Activated CD8-positive, alpha-beta memory T cell treated with anti-CD3 and anti-CD28 coated beads for 24 hours (primary cell): ENCODE measurements around the gene SP9.
"Not testable (repeated sequence)": the region's sequence is repeated elsewhere in the genome, so short reads cannot be mapped to it uniquely, and the experiment has no call there.

Source experiments
- DNase-seq: peaks from one replicate; pipeline ENCODE4 v3.0.0-alpha.2; 2020

The SP9 gene

DNA sequence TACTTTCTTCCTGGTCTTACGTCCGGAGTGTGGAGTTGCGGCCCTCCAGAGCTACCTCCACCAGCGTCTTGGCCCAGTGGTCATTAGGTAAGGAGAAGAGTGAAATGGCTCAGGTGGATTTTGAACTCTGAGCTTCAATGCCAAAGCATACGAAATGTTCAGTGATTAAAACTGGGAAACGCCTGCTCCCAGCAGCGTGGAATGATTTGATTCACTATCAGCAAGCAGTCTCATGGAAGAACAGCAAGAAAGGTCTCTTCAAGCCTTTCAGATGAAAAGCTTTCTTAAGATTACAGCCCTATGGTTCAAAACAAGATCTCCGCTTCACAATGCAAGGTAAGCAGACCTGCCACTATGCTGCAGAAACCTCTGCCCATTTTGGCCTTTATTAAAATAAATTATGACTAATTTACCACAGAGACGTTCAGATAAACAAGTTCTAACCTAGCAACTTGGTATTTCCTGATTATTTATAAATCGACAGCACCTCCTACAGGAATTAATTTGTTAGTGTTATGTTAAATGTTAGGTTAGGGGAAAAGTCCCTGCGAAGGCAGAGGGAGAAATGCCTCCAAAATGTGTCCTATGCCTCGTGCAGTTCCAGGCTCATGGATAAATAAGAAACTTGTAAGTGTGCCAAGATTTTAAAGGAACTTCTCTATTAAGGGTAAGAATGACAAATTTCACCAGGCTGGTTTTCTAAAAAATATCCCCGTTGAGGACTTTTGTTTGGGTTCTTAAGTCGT lies 10.1 kb downstream of the SP9 start:
- DNase-seq = no peak

DNA sequence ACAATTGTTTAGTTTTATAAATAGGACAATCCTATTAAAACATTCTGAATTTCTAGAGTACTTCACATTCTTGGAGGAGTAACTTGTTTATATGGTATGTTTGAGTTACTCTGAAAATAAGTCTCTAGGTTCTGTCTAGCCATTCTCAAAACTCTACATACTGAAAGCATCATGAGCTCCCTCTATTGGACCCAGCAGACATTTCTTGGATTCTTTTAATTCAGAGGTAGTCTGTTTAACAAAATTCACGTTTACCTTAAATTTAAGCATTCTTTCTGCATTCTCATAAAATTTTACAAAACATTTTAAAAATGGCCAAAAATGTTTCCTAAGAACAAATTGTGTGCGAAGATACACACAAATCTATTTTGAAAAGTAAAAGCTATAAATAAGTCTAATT lies 15.3 kb downstream of the SP9 start:
- DNase-seq = no peak

DNA sequence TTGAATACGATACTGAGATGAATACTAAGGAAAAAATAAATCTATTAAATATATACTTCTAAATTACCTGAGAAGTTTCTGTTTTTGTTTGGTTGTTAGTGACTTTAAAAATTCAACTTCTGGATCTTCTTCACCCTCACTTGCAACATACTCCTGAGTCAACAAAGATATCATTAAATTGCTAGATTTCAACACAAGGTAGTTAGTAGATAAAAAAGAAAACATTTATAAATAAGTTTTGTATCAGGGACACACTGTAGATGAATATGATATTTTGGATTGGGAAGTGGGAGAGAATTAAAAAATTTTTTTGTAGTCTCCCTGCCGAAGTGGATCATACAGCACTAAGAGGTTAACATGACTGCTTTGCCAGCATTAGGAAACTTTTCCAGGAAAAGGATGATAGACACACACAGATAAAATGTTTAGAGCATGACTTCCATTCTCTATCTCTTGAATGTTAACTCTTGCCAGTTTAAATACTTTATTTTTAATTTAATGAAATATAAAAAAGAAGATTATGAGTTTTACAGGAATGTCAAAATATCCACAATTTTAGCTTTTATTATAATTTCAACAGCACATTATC lies 15.9 kb downstream of the SP9 start:
- DNase-seq = no peak

DNA sequence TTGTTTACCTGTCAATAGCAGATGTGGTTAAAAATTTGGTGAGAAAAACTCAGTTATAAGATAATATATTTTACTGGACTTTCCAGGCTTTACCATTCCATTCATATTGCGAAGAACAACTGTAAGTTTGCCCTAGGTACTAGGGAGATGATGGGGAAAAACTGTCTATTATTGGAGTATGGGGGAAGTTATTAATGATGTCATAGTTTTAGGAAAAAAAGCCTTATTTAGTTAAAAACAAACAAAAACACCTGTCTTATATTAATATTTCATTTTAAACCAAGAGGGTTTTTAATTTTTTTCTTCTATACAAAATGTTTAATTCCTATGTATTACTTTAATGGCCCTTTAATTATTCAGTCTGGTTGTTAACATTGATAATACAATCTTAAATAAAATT lies 18.2 kb downstream of the SP9 start:
- no peak for DNase-seq

DNA sequence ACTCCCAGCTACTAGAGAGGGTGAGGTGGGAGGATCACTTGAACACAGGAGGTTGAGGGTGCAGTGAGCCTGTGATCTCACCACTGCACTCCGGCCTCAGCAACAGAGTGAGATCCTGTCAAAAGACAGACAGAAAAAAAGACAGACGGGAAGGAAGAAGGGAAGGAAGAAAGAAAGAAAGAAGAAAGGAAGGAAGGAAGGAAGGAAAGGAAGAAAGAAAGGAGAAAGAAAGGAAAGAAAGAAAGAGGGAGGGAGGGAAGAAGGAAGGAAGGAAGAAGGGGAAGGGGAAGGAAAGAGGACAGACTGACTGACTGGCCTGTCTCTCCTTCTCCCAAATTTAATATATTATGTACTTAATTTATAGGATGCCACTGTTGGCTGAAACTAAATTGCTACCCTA lies 21.6 kb downstream of the SP9 start:
- no peak for DNase-seq

DNA sequence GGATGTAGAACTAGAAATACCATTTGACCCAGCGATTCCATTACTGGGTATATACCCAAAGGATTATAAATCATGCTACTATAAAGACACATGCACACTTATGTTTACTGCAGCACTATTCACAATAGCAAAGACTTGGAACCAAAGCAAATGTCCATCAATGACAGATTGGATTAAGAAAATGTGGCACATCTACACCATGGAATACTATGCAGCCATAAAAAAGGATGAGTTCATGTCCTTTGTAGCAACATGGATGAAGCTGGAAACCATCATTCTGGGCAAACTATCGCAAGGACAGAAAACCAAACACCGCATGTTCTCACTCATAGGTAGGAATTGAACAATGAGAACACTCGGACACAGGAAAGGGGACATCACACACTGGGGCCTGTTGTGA lies 24.9 kb downstream of the SP9 start:
- DNase-seq = not testable (repeated sequence)

DNA sequence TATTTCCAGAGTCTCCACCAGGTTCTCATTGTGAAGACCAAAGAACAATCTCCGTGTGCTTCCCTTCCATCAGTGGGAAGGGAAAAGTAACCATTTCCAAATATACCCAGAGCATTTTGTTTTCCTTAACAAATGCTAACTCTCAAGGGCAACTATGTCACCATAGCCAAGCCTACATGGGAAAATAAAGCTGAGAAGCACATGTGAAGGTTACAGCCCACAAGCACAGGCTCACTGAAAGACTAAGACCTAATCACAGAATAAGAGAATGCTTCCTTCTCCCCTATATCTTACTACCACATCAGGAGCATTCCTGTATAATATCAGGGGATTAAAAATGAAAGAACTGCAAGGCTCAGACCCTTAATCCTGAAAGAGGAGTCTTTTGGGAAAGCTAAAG lies 28.2 kb downstream of the SP9 start:
- DNase-seq = no peak

DNA sequence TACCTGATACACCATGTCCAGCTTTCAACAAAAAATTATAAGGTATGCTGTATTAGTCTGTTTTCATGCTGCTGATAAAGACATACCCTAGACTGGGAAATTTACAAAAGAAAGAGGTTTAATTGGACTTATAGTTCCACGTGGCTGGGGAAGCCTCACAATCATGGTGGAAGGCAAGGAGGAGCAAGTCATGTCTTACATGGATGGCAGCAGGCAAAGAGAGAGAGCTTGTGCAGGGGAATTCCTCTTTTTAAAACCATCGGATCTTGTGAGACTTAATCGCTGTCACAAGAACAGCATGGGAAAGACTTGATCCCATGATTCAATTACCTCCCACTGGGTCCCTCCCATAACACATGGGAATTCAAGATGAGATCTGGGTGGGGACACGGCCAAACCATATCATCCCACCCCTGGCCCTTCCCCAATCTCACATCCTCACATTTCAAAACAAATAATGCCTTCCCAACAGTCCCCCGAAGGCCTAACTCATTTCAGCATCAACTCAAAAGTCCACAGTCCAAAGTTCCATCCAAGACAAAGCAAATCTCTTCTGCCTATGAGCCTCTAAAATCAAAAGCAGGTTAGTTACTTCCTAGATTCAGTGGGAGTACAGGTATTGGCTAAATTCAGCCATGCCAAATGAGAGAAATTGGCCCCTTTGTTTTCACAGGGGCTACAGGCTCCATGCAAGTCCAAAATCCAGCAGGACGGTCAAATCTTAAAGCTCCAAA lies 28.9 kb downstream of the SP9 start:
- not testable (repeated sequence) for DNase-seq

DNA sequence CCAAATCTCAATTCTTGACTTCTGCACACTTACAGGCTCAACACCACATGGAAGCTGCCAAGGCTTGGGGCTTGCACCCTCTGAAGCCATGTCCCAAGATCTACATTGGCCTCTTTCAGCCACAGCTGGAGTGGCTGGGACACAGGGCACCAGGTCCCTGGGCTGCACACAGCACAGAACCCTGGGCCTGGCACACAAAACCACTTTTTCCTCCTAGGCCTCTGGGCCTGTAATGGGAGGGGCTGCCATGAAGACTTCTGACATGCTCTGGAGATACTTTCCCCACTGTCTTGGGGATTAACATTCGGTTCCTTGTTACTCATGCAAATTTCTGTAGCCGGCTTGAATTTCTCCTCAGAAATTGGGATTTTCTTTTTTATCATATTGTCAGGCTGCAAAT lies 29.9 kb downstream of the SP9 start:
- no peak for DNase-seq

DNA sequence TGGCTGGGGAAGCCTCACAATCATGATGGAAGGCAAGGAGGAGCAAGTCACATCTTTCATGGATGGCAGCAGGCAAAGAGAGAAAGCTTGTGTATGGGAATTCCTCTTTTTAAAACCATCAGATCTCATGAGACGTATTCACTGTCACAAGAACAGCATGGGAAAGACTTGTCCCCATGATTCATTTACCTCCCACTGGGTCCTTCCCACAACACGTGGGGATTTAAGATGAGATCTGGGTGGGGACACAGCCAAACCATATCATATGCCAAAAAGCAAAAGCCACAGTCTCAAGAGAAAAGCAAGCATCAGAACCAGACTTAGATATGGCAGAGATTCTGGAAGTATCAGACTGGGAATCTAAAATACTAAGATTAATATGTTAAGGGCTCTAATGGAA lies 30.8 kb downstream of the SP9 start:
- no peak for DNase-seq

DNA sequence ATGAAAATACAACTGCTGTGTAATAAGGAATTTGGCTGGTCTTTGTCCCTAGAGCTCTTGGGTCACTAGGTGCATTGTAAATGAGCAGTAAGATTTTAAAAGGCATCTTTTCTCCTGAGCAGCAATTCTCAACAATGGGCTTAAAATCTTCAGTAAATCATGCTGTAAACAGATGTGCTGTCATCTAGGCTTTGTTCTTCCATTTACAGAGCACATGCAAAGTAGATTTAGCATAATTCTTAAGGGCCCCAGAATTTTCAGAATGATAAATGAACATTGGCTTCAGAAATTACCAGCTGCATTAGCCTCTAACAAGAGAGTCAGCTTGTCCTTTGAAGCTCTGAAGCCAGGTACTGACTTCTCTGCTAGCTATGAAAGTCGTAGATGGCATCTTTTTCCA lies 33.9 kb downstream of the SP9 start:
- DNase-seq = no peak

DNA sequence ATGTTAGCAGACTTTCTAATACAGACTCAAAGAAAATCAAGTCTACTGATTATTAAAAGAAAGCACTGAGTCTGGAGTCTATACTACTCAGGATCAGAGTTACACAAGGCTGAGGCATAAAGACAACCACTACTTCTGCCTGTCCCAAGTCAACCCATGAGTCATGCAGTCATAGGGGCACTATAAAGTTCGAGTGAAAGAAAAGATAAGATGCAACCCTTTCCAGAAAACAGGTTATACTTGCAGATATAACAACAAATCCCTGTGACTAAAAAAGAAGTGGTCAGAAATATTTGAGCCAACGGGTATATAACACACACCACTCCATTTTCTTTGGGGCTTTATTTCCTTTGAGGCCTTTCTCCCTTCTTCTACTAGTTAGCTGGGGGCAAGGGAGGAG lies 42.2 kb downstream of the SP9 start:
- no peak for DNase-seq

DNA sequence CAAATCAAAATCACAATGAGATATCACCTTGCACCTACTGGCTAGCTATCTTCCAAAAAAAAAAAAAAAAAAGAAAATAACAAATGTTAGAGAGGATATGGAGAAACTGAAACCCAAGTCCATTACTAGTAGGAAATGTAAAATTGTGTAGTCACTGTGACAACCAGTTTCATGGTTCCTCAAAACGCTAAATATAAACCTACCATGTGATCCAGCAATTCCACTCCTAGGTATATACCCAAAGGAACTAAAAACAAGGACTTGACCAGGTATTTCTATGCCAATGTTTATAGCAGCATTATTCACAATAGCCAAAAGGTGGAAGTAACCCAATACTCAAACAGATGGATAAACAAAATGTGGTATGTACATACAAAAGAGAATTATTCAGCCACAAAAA lies 49.0 kb downstream of the SP9 start:
- DNase-seq = no peak

DNA sequence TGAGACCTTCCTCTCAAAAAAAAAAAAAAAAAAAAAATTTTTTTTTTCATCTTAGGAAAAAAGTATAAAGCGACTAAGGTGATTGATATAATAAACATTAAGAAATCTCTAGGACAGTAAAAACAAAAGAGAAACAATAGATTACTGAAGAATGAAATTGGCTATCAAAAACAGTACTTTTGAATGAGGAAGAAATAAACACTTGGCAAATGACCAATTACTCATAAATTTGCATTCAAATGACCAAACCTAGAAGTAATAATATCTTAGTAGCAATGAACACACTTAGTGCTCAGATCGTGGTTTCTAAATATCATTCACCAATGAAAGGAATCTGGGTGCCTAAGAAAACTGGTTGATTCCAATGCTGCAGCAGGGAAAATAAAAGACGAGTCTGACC lies 50.4 kb downstream of the SP9 start:
- no peak for DNase-seq
